PC-3 (cell line): ENCODE measurements around the gene MYO16.

ENCODE experiments used
- CTCF ChIP-seq: fragments of 300-600 bp; sonication (generic); conservative IDR thresholded peaks from 2 replicates; pipeline ENCODE4 v1.5.1; 2017; ENCODE audit warnings: antibody characterized with exemption, low read depth, mild to moderate bottlenecking, low read length
- EZH2 ChIP-seq: fragments of 300-600 bp; sonication (generic); IDR thresholded peaks from one replicate; pipeline ENCODE4 v1.6.1; 2017; ENCODE audit warnings: antibody characterized with exemption, mild to moderate bottlenecking, low read length; ENCODE audit not compliant: unreplicated experiment

- TF ChIP-seq CTCF (no peak), EZH2 (no peak)
Observed at GRCh38 chr13:108677806-108678205, 48.4 kb downstream of the MYO16 start.
